OCI-LY7 (cell line): ENCODE results near the gene GRAP. TPM values are rescaled to one million over a fixed set of nuclear protein-coding genes. Genes with fewer than 3 reads are reported as not detected.
"Not testable (repeated sequence)": the region's sequence is repeated elsewhere in the genome, so short reads cannot be mapped to it uniquely, and the experiment has no call there.

Experiments used
- BruUV-seq: library from RNA; stranded (reverse); fragments of 400-500 nt; replicated peaks from 2 replicates; lab custom pipeline; 2021; lab: Mats Ljungman, UMichigan
- CTCF ChIA-PET: fragments of 300-600 bp; sonication (Branson Sonifier 250); formaldehyde crosslinking; loops from one replicate; lab custom pipeline; 2022; ENCODE audit warnings: antibody characterized with exemption; ENCODE audit not compliant: unreplicated experiment; lab: Charles Lee
- POLR2A ChIA-PET: fragments of 300-600 bp; sonication (Branson Sonifier 250); formaldehyde crosslinking; loops from one replicate; lab custom pipeline; 2022; ENCODE audit warnings: antibody characterized with exemption; lab: Charles Lee
- DNase-seq: peaks from one replicate; pipeline ENCODE4 v3.0.0-alpha.2; 2015; ENCODE audit warnings: low spot score
- H2AFZ ChIP-seq: fragments of 200-600 bp; sonication (generic), shearing (Covaris generic); 2 replicates; pipeline ENCODE4 v1.6.1; 2014; ENCODE audit warnings: mild to moderate bottlenecking, antibody characterized with exemption, low read length, moderate library complexity
- H3K27ac ChIP-seq: fragments of 200-600 bp; sonication (generic); 2 replicates; pipeline ENCODE4 v1.5.1; 2014; ENCODE audit warnings: mixed run types, low read depth, mild to moderate bottlenecking, moderate library complexity, low read length, inconsistent platforms; ENCODE audit not compliant: poor library complexity, severe bottlenecking
- H3K36me3 ChIP-seq: fragments of 200-600 bp; sonication (generic); 2 replicates; pipeline ENCODE4 v1.6.1; 2014; ENCODE audit warnings: mild to moderate bottlenecking, antibody characterized with exemption, low read length, moderate library complexity, mixed read lengths; ENCODE audit not compliant: insufficient read depth
- H3K4me1 ChIP-seq: fragments of 200-600 bp; sonication (generic); 2 replicates; pipeline ENCODE4 v1.5.1; 2014; ENCODE audit warnings: mild to moderate bottlenecking, low read length; ENCODE audit not compliant: insufficient read depth, poor library complexity, severe bottlenecking
- H3K4me2 ChIP-seq: fragments of 200-600 bp; sonication (generic); 2 replicates; pipeline ENCODE4 v1.6.1; 2014; ENCODE audit warnings: mild to moderate bottlenecking, low read length
- H3K4me3 ChIP-seq: fragments of 200-600 bp; sonication (generic); 2 replicates; pipeline ENCODE4 v1.5.1; 2014; ENCODE audit warnings: mild to moderate bottlenecking, low read depth, low read length; ENCODE audit not compliant: poor library complexity, severe bottlenecking
- H3K79me2 ChIP-seq: fragments of 200-600 bp; sonication (generic); 2 replicates; pipeline ENCODE4 v1.6.1; 2016; ENCODE audit warnings: low read depth, mild to moderate bottlenecking, low read length, moderate library complexity, mixed read lengths; ENCODE audit not compliant: insufficient read depth
- H3K9me2 ChIP-seq: fragments of 200-600 bp; sonication (generic); 2 replicates; pipeline ENCODE4 v1.6.1; 2016; ENCODE audit warnings: mild to moderate bottlenecking, low read length, mixed read lengths; ENCODE audit not compliant: insufficient read depth
- H3K9me3 ChIP-seq: fragments of 200-600 bp; sonication (generic); 2 replicates; pipeline ENCODE4 v1.6.1; 2014; ENCODE audit warnings: mild to moderate bottlenecking, mixed run types, low read length, mixed read lengths
- H4K20me1 ChIP-seq: fragments of 200-600 bp; sonication (generic); 2 replicates; pipeline ENCODE4 v1.6.1; 2014; ENCODE audit warnings: mild to moderate bottlenecking, antibody characterized with exemption, low read length, moderate library complexity, mixed read lengths; ENCODE audit not compliant: insufficient read depth
- intact Hi-C: fragments of 100-400 bp; cut with micrococcal nuclease; formaldehyde crosslinking; loops from one replicate; pipeline ENCODE4 v1.10.0; 2022; ENCODE audit not compliant: unreplicated experiment
- total RNA-seq, 2 experiments: library from RNA; depleted of rRNA in 1 of 2; stranded (reverse); fragments of >200 nt in 1 of 2; shearing (Covaris generic) in 1 of 2; gene quantifications; 2 replicates each; pipeline ENCODE4 v1.2.3, GENCODE V29; 2014 to 2022

GRAP gene
- total RNA-seq, 2 experiments from 2014 or later, result 154 to 221 TPM

DNA sequence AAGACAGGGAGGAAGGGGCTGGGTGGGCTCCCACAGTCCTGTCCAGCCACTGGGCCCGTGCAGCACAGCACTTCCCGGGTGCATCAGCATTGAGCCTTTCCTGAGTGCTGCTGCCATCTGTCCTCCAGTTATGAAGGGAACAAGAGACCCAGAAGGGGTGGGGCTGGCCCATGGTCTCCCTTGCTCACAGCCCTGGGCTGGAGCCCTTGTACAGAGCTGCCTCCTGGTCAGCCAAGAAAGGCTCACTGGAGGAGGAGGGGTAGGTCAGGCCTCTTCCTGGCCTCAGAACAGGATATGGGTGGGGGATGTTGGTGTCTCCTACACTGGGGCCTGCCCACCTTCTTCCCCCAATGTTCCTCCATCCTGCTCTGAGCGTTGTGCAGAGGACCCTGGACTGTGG, 30.6 kb upstream of the GRAP start:
- H3K9me2 ChIP-seq, H3K4me3 ChIP-seq, H2AFZ ChIP-seq, POLR2A ChIA-PET, intact Hi-C loops, DNase-seq, CTCF ChIA-PET, H3K27ac ChIP-seq, H3K9me3 ChIP-seq, H3K4me1 ChIP-seq, H3K4me2 ChIP-seq, BruUV-seq, H4K20me1 ChIP-seq, H3K36me3 ChIP-seq, H3K79me2 ChIP-seq: not testable (repeated sequence)

DNA sequence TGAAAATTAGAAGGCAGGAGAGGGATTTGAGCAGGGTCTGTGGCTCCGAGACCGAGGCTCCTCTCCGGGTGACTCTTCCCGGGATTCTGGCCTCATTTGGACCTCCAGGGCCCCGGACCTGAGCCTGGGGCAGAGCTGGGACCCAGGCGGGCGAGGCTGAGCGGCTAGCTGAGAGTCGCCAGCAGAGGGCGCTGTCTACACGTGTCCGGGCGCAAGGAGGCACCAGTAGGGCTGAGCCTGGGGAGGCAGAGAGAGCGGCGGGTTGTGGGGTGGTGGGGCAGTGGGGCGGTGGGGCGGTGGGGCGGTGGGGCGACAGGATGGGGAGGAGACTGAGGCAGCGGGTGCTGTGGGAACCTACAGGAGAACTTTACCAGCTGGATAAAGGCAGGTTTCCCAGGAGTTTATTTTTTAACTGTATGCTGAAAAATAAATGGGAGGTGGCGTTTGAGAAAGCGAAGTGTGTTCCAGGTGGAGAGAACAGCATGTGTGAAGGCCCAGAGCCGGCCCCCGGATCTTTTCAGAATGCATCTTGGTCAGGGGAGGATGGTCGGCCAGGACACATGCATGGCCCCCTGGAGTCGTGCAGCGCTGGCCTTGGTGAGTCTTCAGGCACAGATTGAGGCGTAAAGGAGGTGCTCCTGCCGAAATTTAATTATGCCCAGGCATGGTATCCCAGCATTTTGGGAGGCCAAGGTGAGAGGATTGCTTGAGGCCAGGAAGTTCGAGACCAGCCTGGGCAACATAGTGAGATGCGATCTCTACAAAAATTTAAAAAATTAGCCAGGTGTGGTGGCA, 29.8 kb upstream of the GRAP start:
- H3K9me3 ChIP-seq, intact Hi-C loops, POLR2A ChIA-PET, H3K79me2 ChIP-seq, H3K36me3 ChIP-seq, BruUV-seq, H3K4me3 ChIP-seq, CTCF ChIA-PET, H3K4me1 ChIP-seq, H2AFZ ChIP-seq, H4K20me1 ChIP-seq, DNase-seq, H3K9me2 ChIP-seq, H3K27ac ChIP-seq, H3K4me2 ChIP-seq: not testable (repeated sequence)

DNA sequence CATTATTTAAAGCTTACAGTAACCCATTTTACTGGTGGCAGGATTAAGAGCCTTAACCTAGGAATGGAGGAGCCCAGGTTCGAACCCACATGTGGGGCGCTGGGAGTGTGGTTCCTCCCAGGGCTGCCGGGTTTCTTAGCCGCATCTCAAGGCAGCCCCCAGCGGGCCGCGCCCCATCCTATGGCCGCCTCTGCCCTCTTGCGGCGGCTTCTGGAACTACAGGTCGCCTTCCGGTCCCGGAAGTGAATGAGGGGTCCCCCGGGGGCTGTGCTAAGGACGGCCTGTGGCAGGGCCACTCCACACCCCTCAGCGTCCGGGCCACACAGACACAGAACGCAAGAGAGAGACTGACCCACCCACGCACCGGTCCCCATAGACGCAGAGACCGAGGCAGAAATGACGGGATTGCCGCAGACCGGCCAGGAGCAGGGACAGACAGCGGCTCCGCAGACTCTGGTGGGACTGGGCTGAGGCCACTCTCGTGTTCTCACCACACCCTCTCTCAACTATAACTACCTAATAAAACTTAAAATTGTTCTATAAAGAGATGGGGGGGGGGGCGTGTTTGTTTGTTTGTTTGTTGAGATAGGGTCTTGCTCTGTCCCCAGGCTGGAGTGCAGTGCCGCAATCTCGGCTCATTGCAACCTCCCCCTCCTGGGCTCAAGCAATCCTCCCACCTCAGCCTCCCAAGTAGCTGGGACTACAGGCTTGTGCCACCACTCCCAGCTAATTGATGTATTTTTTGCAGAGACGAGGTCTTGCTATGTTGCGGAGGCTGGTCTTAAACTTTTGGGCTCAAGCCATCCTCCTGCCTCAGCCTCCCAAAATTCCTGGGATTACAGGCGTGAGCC, 23.8 kb upstream of the GRAP start:
- H3K27ac ChIP-seq, DNase-seq, H3K36me3 ChIP-seq, H3K4me2 ChIP-seq, H3K4me1 ChIP-seq, H4K20me1 ChIP-seq, H3K79me2 ChIP-seq, POLR2A ChIA-PET, H3K9me3 ChIP-seq, CTCF ChIA-PET, H3K9me2 ChIP-seq, H3K4me3 ChIP-seq, intact Hi-C loops, H2AFZ ChIP-seq: not testable (repeated sequence)
- BruUV-seq, result TSS peak; percentile 93

DNA sequence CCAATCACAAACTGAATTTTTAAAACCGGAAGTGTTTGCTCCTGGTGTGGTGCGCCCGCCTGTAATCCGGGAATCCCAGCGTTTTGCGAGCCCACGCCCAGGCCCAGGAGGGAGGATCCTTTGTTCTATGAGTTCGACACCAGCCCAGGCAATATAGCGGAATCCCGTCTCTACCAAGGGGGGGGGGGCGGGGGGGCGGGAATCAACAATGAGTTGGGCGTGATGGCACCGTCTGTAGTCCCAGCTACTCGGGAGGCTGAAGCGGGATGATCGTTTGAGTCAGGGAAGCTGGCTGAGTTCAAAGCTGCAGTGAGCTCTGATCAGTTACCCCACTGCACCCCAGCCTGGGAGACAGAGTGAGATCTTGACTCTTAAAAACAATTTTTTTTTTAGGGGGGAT, 17.6 kb upstream of the GRAP start:
- CTCF ChIA-PET, H3K4me2 ChIP-seq, H3K79me2 ChIP-seq, H4K20me1 ChIP-seq, H3K9me3 ChIP-seq, intact Hi-C loops, H3K9me2 ChIP-seq, H3K4me3 ChIP-seq, H3K36me3 ChIP-seq, H3K4me1 ChIP-seq, H3K27ac ChIP-seq, H2AFZ ChIP-seq, BruUV-seq: not testable (repeated sequence)
- peak; percentile 0 for DNase-seq
- POLR2A ChIA-PET, result interaction anchor here (0.5 to 0.6 kb wide), 3 partner anchors 245 to 701 kb away, joined by 3 read pairs; partner anchors contain the start of gene SHMT1

DNA sequence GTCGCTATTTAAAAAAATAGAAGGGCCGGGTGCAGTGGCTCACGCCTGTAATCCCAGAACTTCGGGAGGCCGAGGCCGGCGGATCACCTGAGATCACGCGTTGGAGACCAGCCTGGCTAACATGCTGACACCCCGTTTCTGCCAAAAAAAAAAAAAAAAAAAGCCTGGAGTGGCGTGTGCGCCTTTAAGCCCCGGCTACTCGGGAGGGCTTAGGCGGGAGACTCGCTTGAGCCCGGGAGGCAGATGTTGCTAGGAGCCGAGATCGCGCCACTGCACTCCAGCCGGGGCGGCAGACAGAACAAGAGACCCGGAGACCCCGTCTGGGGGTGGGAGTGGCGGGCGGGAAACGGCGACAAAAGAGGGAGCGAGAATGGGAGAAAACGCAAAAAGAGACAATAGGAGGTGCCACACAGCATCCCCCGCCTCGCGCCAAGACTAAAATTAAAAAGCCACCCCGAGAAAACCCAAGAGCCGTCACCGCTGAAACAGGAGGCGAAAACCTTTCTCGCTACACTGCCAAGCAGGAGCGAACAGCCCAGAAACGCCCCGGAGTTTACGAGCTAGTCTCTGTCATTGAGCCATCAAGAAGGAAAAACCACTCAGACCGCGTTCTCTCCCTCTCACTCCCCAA, 16.7 kb upstream of the GRAP start:
- H3K27ac ChIP-seq, result peak overlapping the region; percentile 69
- H3K79me2 ChIP-seq, H3K4me2 ChIP-seq, H3K4me3 ChIP-seq, H4K20me1 ChIP-seq, H3K9me2 ChIP-seq, H2AFZ ChIP-seq, intact Hi-C loops, H3K36me3 ChIP-seq, CTCF ChIA-PET, DNase-seq, H3K9me3 ChIP-seq, H3K4me1 ChIP-seq: not testable (repeated sequence)
- BruUV-seq, result TSS peak; percentile 100
- POLR2A ChIA-PET, result interaction anchor here (0.6 kb wide), 1 partner anchor 244 kb away, joined by 3 read pairs; no protein-coding TSS in a partner anchor

DNA sequence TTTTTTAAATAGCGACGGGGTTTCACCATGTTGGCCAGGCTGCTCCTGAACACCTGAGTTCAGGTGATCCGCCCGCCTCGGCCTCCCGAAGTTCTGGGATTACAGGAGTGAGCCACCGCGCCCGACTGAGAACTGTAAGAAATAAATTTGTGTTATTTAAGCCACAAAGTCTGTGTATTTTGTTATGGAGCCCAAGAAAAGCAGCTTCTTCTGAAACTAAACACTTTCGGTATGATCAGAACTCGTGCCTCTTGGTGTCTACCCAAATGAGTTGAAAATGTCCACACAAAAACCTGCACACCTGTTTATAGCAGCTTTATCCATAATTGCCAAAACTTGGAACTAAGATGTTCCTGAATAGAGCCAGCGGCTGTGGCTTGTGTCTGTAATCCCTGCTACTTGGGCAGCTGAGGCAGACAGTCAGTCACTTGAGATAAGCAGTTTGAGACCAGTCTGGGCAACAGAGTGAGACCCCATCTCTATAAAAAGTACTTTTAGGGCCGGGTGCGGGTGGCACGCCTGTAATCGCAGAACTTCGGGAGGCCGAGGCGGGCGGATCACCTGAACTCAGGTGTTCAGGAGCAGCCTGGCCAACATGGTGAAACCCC, 16.1 kb upstream of the GRAP start:
- DNase-seq, CTCF ChIA-PET, H3K36me3 ChIP-seq, H3K9me3 ChIP-seq, H3K4me2 ChIP-seq, H4K20me1 ChIP-seq, H2AFZ ChIP-seq, intact Hi-C loops, H3K4me1 ChIP-seq, H3K9me2 ChIP-seq, H3K4me3 ChIP-seq, H3K79me2 ChIP-seq, H3K27ac ChIP-seq, POLR2A ChIA-PET: not testable (repeated sequence)
- TSS peak; percentile 99 for BruUV-seq
